GM12891 (cell line): ENCODE results near the gene SNAI1.

ENCODE experiments used
- PAX5 ChIP-seq: IDR thresholded peaks from 2 replicates; pipeline ENCODE4 v1.6.1; 2011; ENCODE audit warnings: low read length, moderate library complexity, mild to moderate bottlenecking; ENCODE audit not compliant: insufficient read depth, severe bottlenecking
- POLR2A ChIP-seq: IDR thresholded peaks from 2 replicates; pipeline ENCODE4 v1.6.1; 2011; ENCODE audit warnings: low read depth, low read length, control low read depth
- POLR2AphosphoS5 ChIP-seq: IDR thresholded peaks from 2 replicates; pipeline ENCODE4 v1.6.1; 2011; ENCODE audit warnings: low read depth, low read length, control low read depth
- POU2F2 ChIP-seq: IDR thresholded peaks from 2 replicates; pipeline ENCODE4 v1.6.1; 2011; ENCODE audit warnings: low read depth, mild to moderate bottlenecking, control low read depth, low read length, moderate library complexity
- SPI1 ChIP-seq: IDR thresholded peaks from 2 replicates; pipeline ENCODE4 v1.6.1; 2011; ENCODE audit warnings: low read depth, low read length, control low read depth
- TAF1 ChIP-seq: IDR thresholded peaks from 2 replicates; pipeline ENCODE4 v1.6.1; 2011; ENCODE audit warnings: low read depth, low read length, control low read depth

GRCh38 chr20:50001784-50002311 is 19.1 kb downstream of the SNAI1 start:
- TF ChIP-seq POLR2AphosphoS5 (no peak), POLR2A (no peak), TAF1 (no peak), PAX5 (no peak), POU2F2 (no peak), SPI1 (no peak)
